Measurements from ENCODE around the gene DIP2C. TPM values are rescaled to one million over a fixed set of nuclear protein-coding genes. Genes with fewer than 3 reads are reported as not detected.
"Not testable (repeated sequence)": the region's sequence is repeated elsewhere in the genome, so short reads cannot be mapped to it uniquely, and the experiment has no call there.

DIP2C gene
- total RNA-seq, 2 donors from 2014 or later: 12.3 to 41.8 TPM

DNA sequence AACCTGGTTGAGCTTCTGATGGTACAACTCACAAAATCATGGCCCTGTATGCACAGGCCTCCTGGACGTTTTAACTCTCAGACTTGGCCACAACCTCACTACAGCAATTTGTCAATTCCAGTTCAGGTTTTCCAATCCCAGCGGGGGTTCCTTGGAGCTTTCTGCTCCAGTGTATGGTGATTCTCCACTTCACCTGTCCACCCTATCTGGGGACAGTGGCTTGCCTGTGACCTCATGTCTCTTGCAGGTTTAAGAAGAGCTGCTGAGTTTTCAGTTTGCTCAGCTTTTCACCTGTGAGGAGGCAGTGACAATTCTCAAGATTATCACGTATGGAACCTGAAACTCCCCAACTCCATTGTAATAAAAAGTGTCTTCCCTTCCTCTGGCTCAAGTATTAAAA lies 254.1 kb downstream of the DIP2C start:
- WGBS: 81% methylated on average over 3 of the region's 3 CpGs
- Histone ChIP-seq H3K27me3 (replicated peaks; ENCODE audit: insufficient read depth) (no peaks in the 10 kb centered on the region), H3K9me3 (no peaks in the 10 kb centered on the region), H3K27ac (no peak overlapping the region), H3K4me1 (replicated peaks) (no peaks in the 10 kb centered on the region), H3K4me3 (no peak overlapping the region), H3K36me3 (no peaks in the 10 kb centered on the region)
- no peak for TF ChIP-seq POLR2AphosphoS5 (IDR thresholded peaks at IDR 0.05)
- DNase-seq (ENCODE audit: low spot score): no peak
- intact Hi-C loops (cut with DNase I): no loop called here

DNA sequence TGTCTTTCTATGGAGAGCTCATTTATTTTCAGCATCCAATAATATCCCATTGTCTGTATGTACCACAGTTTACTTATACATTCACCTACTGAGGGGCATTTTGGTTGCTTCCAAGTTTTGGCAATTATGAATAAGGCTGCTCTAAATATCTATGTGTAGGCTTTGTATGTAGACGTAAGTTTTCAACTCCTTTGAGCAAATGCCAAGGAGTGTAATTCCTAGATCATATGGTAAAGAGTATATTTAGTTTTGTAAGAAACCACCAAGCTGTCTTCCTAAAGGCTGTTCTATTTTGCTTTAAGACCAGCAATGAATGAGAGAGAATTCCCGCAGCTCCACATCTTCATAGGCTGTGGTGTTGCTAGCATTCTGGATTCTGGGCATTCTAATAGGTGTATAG lies 259.8 kb downstream of the DIP2C start:
- intact Hi-C loops (cut with DNase I): no loop called here
- 96% methylated on average over 2 of the region's 2 CpGs for WGBS
- no peak overlapping the region for H3K4me3 ChIP-seq
- TF ChIP-seq, protein P1, sequence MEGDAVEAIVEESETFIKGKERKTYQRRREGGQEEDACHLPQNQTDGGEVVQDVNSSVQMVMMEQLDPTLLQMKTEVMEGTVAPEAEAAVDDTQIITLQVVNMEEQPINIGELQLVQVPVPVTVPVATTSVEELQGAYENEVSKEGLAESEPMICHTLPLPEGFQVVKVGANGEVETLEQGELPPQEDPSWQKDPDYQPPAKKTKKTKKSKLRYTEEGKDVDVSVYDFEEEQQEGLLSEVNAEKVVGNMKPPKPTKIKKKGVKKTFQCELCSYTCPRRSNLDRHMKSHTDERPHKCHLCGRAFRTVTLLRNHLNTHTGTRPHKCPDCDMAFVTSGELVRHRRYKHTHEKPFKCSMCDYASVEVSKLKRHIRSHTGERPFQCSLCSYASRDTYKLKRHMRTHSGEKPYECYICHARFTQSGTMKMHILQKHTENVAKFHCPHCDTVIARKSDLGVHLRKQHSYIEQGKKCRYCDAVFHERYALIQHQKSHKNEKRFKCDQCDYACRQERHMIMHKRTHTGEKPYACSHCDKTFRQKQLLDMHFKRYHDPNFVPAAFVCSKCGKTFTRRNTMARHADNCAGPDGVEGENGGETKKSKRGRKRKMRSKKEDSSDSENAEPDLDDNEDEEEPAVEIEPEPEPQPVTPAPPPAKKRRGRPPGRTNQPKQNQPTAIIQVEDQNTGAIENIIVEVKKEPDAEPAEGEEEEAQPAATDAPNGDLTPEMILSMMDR (IDR thresholded peaks at IDR 0.05): no peak
- TF ChIP-seq POLR2A (IDR thresholded peaks at IDR 0.05) (no peak), POLR2AphosphoS5 (IDR thresholded peaks at IDR 0.05) (no peak)
- DNase-seq (ENCODE audit: low spot score): no peak
- H3K27ac ChIP-seq: no peak overlapping the region
- H3K36me3 ChIP-seq: no peaks in the 10 kb centered on the region
- no peaks in the 10 kb centered on the region for H3K9me3 ChIP-seq
- no peaks in the 10 kb centered on the region for H3K27me3 ChIP-seq (replicated peaks; ENCODE audit: insufficient read depth)
- H3K4me1 ChIP-seq (replicated peaks): no peaks in the 10 kb centered on the region

DNA sequence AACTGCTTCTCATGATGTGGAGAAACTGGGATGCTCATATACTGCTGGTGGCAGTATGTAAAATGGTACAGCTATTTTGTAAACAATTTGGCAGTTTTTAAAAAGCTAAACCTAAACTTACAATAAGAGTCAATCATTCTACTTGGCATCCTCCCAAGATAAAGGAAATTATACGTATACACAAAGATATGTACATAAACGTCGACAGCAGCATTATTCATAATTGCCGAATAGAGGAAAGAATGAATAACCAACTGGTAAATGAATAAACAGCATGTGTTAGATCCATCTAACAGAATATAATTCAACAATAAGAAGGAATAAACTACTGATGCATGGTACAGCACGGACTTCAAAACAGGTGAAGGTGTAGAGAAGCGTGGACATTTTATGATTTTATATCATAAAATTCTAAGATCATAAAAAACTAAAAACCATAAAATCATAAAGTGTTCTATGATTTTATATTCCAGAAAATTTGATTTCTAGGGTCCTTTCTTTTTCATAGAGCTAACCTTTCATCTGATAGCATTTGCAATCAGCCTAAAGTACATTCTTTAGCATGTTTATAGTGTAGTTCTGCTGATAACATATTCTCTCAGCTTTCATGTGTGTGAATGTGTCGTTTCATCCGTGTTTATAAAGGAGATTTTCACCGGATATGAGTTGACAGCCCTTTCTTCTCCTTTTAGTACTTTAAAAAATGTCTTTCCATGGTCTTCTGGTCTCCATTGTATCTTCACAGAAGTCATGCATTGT lies 261.5 kb downstream of the DIP2C start:
- Histone ChIP-seq H3K36me3 (no peaks in the 10 kb centered on the region), H3K4me1 (replicated peaks) (no peaks in the 10 kb centered on the region), H3K27me3 (replicated peaks; ENCODE audit: insufficient read depth) (no peaks in the 10 kb centered on the region), H3K4me3 (no peak overlapping the region), H3K9me3 (no peaks in the 10 kb centered on the region), H3K27ac (no peak overlapping the region)
- DNase-seq (ENCODE audit: low spot score): no peak
- 64% methylated on average over 9 of the region's 9 CpGs for WGBS
- intact Hi-C loops (cut with DNase I): no loop called here
- TF ChIP-seq, protein P1 (IDR thresholded peaks at IDR 0.05): no peak
- TF ChIP-seq POLR2AphosphoS5 (IDR thresholded peaks at IDR 0.05): no peak

DNA sequence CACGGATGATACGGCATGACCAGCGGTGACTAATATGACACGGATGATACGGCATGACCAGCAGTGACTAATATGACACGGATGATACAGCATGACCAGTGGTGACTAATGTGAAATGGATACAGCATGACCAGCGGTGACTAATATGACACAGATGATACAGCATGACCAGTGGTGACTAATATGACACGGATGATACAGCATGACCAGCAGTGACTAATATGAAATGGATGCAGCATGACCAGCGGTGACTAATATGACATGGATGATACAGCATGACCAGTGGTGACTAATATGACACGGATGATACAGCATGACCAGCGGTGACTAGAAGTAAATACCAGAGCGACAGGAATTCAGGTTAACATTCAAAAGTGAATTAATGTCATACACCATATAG lies 264.1 kb downstream of the DIP2C start:
- DNase-seq (ENCODE audit: low spot score); H3K27me3 ChIP-seq (replicated peaks; ENCODE audit: insufficient read depth); H3K4me1 ChIP-seq (replicated peaks); H3K4me3 ChIP-seq; H3K9me3 ChIP-seq; H3K36me3 ChIP-seq; H3K27ac ChIP-seq; intact Hi-C loops (cut with DNase I): not testable (repeated sequence)
- WGBS: 98% methylated on average over 12 of the region's 12 CpGs

DNA sequence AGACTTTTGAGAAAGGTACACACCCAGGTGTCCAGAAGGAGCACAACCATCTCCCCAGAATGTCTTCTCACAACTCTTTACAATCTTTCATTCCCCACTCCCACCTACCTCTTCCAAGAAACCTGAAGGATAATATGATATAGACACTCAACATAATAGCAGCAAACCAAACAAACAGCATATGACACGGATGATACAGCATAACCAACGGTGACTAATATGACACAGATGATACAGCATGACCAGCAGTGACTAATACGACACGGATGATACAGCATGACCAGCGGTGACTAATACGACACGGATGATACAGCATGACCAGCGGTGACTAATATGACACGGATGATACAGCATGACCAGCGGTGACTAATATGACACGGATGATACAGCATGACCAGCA lies 264.7 kb downstream of the DIP2C start:
- H3K27me3 ChIP-seq (replicated peaks; ENCODE audit: insufficient read depth); H3K9me3 ChIP-seq; H3K36me3 ChIP-seq; H3K4me1 ChIP-seq (replicated peaks); DNase-seq (ENCODE audit: low spot score); H3K4me3 ChIP-seq; intact Hi-C loops (cut with DNase I); H3K27ac ChIP-seq: not testable (repeated sequence)
- WGBS: 93% methylated on average over 11 of the region's 11 CpGs

DNA sequence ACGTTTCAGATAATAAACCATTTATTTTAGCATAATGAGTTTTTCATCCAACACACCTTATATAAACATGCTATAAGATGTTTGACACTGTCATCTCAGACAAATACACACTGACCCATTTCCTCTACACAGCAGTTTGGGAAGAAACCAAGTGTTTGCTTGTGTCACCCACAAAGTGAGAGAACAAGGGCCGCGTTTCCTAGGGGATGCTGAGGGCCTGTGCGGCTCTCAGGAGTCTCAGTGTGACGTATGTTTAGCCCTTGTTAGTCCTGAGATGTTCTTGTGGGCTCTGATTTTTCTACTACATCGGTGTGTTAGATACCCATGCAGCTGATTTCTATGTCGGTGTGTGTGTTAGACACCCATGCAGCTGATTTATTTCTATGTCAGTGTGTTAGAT lies 266.3 kb downstream of the DIP2C start:
- H3K27me3 ChIP-seq (replicated peaks; ENCODE audit: insufficient read depth): no peaks in the 10 kb centered on the region
- 93% methylated on average over 7 of the region's 7 CpGs for WGBS

More for the DNA sequence above, 266.3 kb downstream of the DIP2C start:
- no peaks in the 10 kb centered on the region for H3K36me3 ChIP-seq
- H3K4me3 ChIP-seq: no peak overlapping the region
- H3K4me1 ChIP-seq (replicated peaks): no peaks in the 10 kb centered on the region
- H3K9me3 ChIP-seq: no peaks in the 10 kb centered on the region
- H3K27ac ChIP-seq: no peak overlapping the region
- intact Hi-C loops (cut with DNase I): no loop called here
- DNase-seq (ENCODE audit: low spot score): no peak
- TF ChIP-seq POLR2A (IDR thresholded peaks at IDR 0.05): no peak
- TF ChIP-seq, protein P1 (IDR thresholded peaks at IDR 0.05): no peak
- TF ChIP-seq POLR2AphosphoS5 (IDR thresholded peaks at IDR 0.05): no peak

All from prostate gland (tissue), 2 donors.